GM12865 (cell line): Measurements from ENCODE around the gene PPCS.

Source experiments
- DNase-seq: peaks from one replicate; pipeline ENCODE4 v3.0.0; 2010; ENCODE audit warnings: low read depth
- H3K4me3 ChIP-seq: 2 replicates; pipeline ENCODE4 v1.5.1; 2011; ENCODE audit warnings: mild to moderate bottlenecking, low read depth, low read length, control low read depth
- TF ChIP-seq, protein P1 (sequence below): IDR thresholded peaks from 2 replicates; pipeline ENCODE4 v1.5.1; 2011; ENCODE audit warnings: low read length, control low read depth, low read depth, inconsistent platforms; ENCODE audit not compliant: insufficient read depth; ENCODE audit errors: missing control alignments

The PPCS gene

GRCh38 chr1:42456010-42456753 is at the start of gene PPCS, which contains the start of gene ZMYND12:
Gene PPCS (plus strand): TSS chr1:42456543. CDS start chr1:42456566, 23 bp downstream.
Gene ZMYND12 (minus strand): TSS chr1:42456022. CDS start chr1:42455997, 25 bp downstream.
- H3K4me3 ChIP-seq = peak within 1 kb of the TSS; percentile 78
- DNase-seq = peak; percentile 95
- TF ChIP-seq, protein P1, sequence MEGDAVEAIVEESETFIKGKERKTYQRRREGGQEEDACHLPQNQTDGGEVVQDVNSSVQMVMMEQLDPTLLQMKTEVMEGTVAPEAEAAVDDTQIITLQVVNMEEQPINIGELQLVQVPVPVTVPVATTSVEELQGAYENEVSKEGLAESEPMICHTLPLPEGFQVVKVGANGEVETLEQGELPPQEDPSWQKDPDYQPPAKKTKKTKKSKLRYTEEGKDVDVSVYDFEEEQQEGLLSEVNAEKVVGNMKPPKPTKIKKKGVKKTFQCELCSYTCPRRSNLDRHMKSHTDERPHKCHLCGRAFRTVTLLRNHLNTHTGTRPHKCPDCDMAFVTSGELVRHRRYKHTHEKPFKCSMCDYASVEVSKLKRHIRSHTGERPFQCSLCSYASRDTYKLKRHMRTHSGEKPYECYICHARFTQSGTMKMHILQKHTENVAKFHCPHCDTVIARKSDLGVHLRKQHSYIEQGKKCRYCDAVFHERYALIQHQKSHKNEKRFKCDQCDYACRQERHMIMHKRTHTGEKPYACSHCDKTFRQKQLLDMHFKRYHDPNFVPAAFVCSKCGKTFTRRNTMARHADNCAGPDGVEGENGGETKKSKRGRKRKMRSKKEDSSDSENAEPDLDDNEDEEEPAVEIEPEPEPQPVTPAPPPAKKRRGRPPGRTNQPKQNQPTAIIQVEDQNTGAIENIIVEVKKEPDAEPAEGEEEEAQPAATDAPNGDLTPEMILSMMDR = no peak

GRCh38 chr1:42414551-42415496 is 41.5 kb upstream of the PPCS start:
- no peak for DNase-seq
- H3K4me3 ChIP-seq = no peak overlapping the region
- TF ChIP-seq, protein P1 = no peak

DNA sequence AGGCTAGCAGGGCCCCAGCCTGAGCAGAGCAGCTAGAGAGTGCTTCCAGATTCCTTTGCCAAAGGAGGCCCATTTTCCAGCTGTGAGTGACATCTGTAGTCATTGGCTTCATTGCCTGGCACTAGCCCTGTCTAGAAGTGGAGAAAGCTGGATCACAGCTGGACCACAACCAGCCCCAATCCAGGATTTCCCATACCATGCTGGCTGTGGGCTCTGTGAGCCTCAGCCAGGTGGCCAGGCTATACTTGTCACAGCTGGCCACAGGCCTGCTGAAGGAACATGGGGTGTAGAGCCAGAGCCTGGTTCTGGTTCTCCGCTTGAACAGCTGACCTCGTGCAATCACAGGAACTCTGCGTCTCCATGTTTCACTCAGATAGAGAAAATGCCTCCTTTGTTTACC is 39.2 kb upstream of the PPCS start:
- TF ChIP-seq, protein P1 = no peak
- DNase-seq = no peak
- H3K4me3 ChIP-seq = no peak overlapping the region

- DNase-seq = no peak
- TF ChIP-seq, protein P1 = no peak
- no peak overlapping the region for H3K4me3 ChIP-seq
Measured at GRCh38 chr1:42418516-42418915, 37.8 kb upstream of the PPCS start.

DNA sequence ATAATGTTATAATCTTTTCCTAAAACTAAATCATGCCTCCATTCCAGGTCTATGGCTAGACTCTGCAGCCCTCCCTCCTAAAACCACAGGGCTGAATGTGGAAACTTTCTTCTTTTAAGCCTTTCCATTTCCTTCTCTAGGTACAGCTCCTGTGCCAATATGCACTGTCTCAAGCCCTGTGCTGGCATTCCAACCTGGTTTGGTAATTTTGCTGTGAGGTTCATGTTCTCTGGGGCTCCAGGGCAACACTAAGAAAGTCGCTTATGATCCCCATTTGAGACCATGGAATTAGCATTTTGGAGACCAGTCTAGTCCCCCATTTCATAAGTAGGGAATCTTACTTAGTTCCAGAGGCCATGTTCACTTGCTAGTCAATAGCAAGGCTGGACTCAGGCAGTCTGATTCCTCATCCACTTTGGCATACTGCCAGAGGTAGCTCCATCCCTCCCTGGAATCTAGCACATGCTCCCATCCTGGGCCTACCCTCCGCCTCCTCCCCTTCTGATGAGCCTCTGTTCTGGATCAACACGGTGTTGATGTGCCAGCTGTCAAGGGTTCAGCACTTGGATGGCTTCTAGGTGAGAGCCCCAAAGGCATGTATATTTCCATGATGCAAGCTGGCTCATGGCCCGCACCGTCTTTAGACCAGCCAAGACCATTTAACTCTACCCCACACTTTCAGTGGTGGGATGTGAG is 37.1 kb upstream of the PPCS start:
- TF ChIP-seq, protein P1 = no peak
- no peak for DNase-seq

DNA sequence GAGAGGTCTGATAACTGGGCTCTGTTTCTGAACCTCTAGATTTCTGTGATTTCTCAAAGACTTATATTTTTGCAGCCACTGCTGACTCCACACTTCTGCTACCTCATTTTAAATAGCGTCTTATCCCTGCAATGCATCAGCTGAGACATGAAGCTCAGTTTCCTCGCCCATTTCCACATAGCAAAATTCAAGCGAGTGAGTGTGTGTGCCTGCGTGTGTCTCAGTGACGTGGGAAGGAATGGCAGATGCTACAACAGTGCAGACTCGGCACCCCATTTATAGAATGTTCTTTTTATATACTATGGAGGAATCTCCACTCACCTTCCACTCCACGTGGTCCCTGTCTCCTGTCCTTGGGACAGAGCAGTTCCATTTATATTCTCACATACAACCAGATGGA is 36.2 kb upstream of the PPCS start:
- TF ChIP-seq, protein P1 = no peak
- H3K4me3 ChIP-seq = no peak overlapping the region
- DNase-seq = no peak

More for the DNA sequence above, 37.1 kb upstream of the PPCS start:
- no peak overlapping the region for H3K4me3 ChIP-seq
